ENCODE measurements around the gene RGP1. TPM values are rescaled to one million over a fixed set of nuclear protein-coding genes. Genes with fewer than 3 reads are reported as not detected.

RGP1 gene
- polyA plus RNA-seq, 10 donors, result 16.9 to 20.5 (median 19.3) TPM

GRCh38 chr9:35717132-35717870 lies 31.8 kb upstream of the RGP1 start:
- DNase-seq, result no peak

- no peak for DNase-seq
These were observed 30.2 kb upstream of the RGP1 start for GRCh38 chr9:35718721-35719511.

- no peak for DNase-seq
These were observed 29.5 kb upstream of the RGP1 start for GRCh38 chr9:35719546-35719945.

- DNase-seq, result no peak
These were observed 25.7 kb upstream of the RGP1 start for GRCh38 chr9:35723426-35723825.

- no peak for DNase-seq
These were observed 25.2 kb upstream of the RGP1 start for GRCh38 chr9:35723908-35724307.

GRCh38 chr9:35725362-35725761 lies 23.7 kb upstream of the RGP1 start:
- no peak for DNase-seq

- no peak for DNase-seq
These were observed 22.2 kb upstream of the RGP1 start for GRCh38 chr9:35726931-35727330.

- no peak for DNase-seq
These were observed 21.4 kb upstream of the RGP1 start for GRCh38 chr9:35727676-35728040.

GRCh38 chr9:35728041-35728971 lies 20.8 kb upstream of the RGP1 start:
- DNase-seq, result peak; percentile 53 to 87 (median 68)

GRCh38 chr9:35729101-35729500 lies 20.0 kb upstream of the RGP1 start:
- DNase-seq, result no peak

- DNase-seq, result peak; percentile 34 to 79 (median 60)
These were observed 19.2 kb upstream of the RGP1 start for GRCh38 chr9:35729700-35730485.

- DNase-seq, result no peak
These were observed 18.6 kb upstream of the RGP1 start for GRCh38 chr9:35730486-35730854.

- DNase-seq, result no peak
These were observed 17.5 kb upstream of the RGP1 start for GRCh38 chr9:35731415-35732184.

- peak; percentile 96 to 99 (median 98) for DNase-seq
These were observed 16.8 kb upstream of the RGP1 start, which contains the start of the genes CREB3 and TLN1 for GRCh38 chr9:35732185-35732799. TSS of gene CREB3 (plus strand) at chr9:35732666. CDS start at chr9:35732773, 107 bp downstream. TSS of gene TLN1 (minus strand) at chr9:35732195. CDS start at chr9:35725694, 6,501 bp downstream.

- no peak for DNase-seq
These were observed 16.1 kb upstream of the RGP1 start for GRCh38 chr9:35732800-35733541.

- no peak for DNase-seq
These were observed 15.0 kb upstream of the RGP1 start for GRCh38 chr9:35734096-35734495.

GRCh38 chr9:35736201-35736633 lies 12.9 kb upstream of the RGP1 start:
- DNase-seq, result peak; percentile 44 to 77 (median 46)

- DNase-seq, result no peak
These were observed 11.9 kb upstream of the RGP1 start for GRCh38 chr9:35737143-35737542.

- no peak for DNase-seq
These were observed 10.9 kb upstream of the RGP1 start for GRCh38 chr9:35738186-35738585.

All from muscle of back (tissue), 11 donors.